IPS-15b (cell line): ENCODE measurements around the gene MICAL2.

ENCODE experiments used
- H3K27me3 ChIP-seq: one replicate; pipeline ENCODE4 v1.6.1; 2013; ENCODE audit warnings: low read length; ENCODE audit not compliant: control insufficient read depth, insufficient read depth
- H3K36me3 ChIP-seq: one replicate; pipeline ENCODE4 v1.6.1; 2013; ENCODE audit warnings: low read length; ENCODE audit not compliant: control insufficient read depth, insufficient read depth
- H3K4me1 ChIP-seq: one replicate; pipeline ENCODE4 v1.6.1; 2013; ENCODE audit warnings: mild to moderate bottlenecking, low read length; ENCODE audit not compliant: control insufficient read depth, insufficient read depth
- H3K4me3 ChIP-seq: one replicate; pipeline ENCODE4 v1.5.1; 2013; ENCODE audit warnings: low read depth, low read length
- H3K9ac ChIP-seq: one replicate; pipeline ENCODE4 v1.6.1; 2013; ENCODE audit warnings: low read depth, mild to moderate bottlenecking, low read length
- H3K9me3 ChIP-seq: one replicate; pipeline ENCODE4 v1.6.1; 2013; ENCODE audit warnings: mild to moderate bottlenecking, low read length; ENCODE audit not compliant: control insufficient read depth, insufficient read depth

Gene MICAL2

GRCh38 chr11:12183827-12184620, 73.6 kb downstream of the MICAL2 start:
- H3K9ac ChIP-seq, result no peak overlapping the region
- H3K27me3 ChIP-seq, result no peaks in the 10 kb centered on the region
- H3K4me1 ChIP-seq, result no peaks in the 10 kb centered on the region
- H3K36me3 ChIP-seq, result no peaks in the 10 kb centered on the region
- no peaks in the 10 kb centered on the region for H3K9me3 ChIP-seq
- no peak overlapping the region for H3K4me3 ChIP-seq

GRCh38 chr11:12184699-12185098, 74.3 kb downstream of the MICAL2 start:
- Histone ChIP-seq H3K9ac (no peak overlapping the region), H3K4me1 (no peaks in the 10 kb centered on the region)

GRCh38 chr11:12185106-12185690, 74.8 kb downstream of the MICAL2 start:
- no peaks in the 10 kb centered on the region for H3K36me3 ChIP-seq
- H3K27me3 ChIP-seq, result no peaks in the 10 kb centered on the region
- H3K4me1 ChIP-seq, result no peaks in the 10 kb centered on the region
- no peak overlapping the region for H3K9ac ChIP-seq
- no peaks in the 10 kb centered on the region for H3K9me3 ChIP-seq
- H3K4me3 ChIP-seq, result no peak overlapping the region

More at GRCh38 chr11:12184699-12185098, 74.3 kb downstream of the MICAL2 start:
- H3K9me3 ChIP-seq, result no peaks in the 10 kb centered on the region
- H3K27me3 ChIP-seq, result no peaks in the 10 kb centered on the region
- H3K4me3 ChIP-seq, result no peak overlapping the region
- H3K36me3 ChIP-seq, result no peaks in the 10 kb centered on the region

DNA sequence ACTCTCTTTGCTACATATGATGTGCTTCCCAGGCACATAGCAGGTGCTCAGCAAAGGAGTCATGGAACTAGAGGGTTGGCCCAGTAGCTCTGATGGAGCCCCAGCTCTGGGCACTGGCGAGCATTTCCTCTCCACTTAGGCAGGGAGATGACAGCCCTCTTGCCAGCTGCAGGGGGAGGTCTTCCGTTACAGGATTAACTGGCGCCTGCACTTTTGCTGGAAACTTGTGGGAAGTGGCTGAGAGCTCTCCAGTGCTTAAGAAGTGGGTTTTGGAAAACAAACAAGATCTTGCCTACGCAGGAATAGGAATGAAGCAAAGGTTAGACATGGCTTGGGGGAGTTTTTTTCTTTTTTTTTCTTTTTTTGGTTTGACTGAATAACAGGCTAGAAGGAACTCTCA, 75.5 kb downstream of the MICAL2 start:
- Histone ChIP-seq H3K4me3 (no peak overlapping the region), H3K4me1 (no peaks in the 10 kb centered on the region), H3K27me3 (no peaks in the 10 kb centered on the region), H3K9ac (no peak overlapping the region), H3K36me3 (no peaks in the 10 kb centered on the region), H3K9me3 (no peaks in the 10 kb centered on the region)

DNA sequence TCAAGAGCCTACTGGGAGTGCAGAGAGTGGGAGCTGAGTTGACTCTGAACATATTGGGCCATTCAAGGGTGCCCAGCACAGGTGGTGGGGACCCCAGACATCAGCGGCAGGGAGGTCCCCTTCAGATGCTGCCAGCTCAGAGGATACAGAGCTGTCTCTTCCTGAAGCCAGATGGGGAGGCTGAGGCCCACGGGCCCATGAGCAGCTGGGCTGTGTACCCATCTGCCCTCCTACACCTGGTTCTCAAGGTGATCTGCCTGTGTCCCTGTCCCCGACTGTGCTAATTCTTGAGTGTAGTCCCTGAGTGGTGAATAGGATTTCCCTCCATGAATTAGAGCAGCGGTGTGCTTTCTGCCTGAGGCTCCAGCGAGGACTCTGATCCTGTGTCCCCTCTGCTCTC, 76.3 kb downstream of the MICAL2 start:
- H3K36me3 ChIP-seq, result no peaks in the 10 kb centered on the region
- no peak overlapping the region for H3K9ac ChIP-seq
- H3K9me3 ChIP-seq, result no peaks in the 10 kb centered on the region
- H3K27me3 ChIP-seq, result no peaks in the 10 kb centered on the region
- no peak overlapping the region for H3K4me3 ChIP-seq
- no peaks in the 10 kb centered on the region for H3K4me1 ChIP-seq

- no peaks in the 10 kb centered on the region for H3K9me3 ChIP-seq
- H3K4me3 ChIP-seq, result no peak overlapping the region
- no peak overlapping the region for H3K9ac ChIP-seq
- H3K27me3 ChIP-seq, result no peaks in the 10 kb centered on the region
- H3K36me3 ChIP-seq, result no peaks in the 10 kb centered on the region
- no peaks in the 10 kb centered on the region for H3K4me1 ChIP-seq
Measured at GRCh38 chr11:12187399-12187798, 77.0 kb downstream of the MICAL2 start.

DNA sequence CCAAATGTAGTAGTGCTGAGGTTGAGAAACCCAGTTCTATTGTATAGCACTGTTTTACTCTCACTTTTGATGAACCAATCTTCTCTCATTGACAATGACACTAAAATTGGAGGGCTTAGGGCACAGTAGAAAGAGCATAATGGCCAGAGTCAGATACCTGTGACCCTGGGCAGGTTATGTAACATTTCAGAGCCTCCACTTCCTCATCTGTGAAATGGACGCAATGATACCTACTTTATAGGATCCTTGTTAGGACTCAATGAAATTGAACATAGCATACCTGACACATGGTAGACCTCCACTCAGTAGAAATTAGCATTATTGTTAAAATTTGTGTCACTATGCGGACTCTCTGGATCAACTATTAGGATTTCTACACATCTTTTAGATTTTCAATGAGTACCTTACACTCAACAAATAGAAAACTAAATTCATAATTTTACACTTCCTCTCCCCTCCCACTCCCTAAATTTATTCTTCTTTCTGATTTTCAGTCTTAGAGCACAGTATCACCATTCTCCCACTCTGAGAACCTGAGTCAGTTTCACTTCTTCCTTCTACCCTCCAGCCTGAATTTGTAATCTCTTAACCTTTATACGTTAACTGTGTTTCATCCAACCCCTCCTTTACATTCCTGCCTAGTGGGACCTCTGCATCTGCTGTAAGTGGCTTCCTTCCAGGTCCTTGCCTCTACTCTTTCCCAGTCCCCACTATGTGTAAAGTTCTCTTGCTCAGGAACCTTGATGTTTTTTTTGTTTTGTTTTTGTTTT, 78.3 kb downstream of the MICAL2 start:
- Histone ChIP-seq H3K4me1 (no peaks in the 10 kb centered on the region), H3K9ac (no peak overlapping the region)

DNA sequence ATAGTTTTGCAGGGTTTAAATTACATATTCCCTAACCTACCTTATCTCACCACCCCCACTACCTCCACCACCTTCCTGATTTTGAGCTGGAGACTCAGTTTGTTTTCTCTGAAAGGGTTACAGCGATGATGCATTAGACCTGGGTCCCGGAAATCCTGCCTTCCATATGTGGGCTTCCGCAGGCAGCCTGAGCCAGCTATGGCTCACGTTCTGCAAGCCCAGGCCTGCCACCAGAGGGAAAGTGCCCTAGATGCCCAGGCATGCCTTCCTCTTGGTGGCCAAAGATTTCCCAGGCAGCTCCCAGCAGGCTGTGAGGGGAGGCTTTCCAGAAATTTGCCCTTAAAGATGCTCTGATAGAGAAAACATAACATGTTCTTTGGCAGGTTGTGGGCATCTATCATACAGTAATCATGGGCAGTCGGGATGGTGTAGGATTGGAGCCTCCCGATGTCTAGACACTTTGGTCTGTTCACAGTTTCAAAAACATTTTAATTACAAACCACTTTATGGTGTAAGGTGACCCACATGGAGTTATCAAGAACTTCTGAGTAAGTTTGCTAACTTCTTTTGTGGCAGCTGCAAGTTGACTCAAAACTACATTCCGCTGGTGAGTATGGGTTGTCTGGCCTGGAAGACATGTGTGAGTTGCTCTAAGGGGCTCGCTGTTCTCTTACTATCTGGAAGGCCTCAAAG, 79.3 kb downstream of the MICAL2 start:
- Histone ChIP-seq H3K9me3 (no peaks in the 10 kb centered on the region), H3K4me3 (no peak overlapping the region), H3K36me3 (no peaks in the 10 kb centered on the region), H3K27me3 (no peaks in the 10 kb centered on the region), H3K9ac (no peak overlapping the region), H3K4me1 (no peaks in the 10 kb centered on the region)

More for the DNA sequence above, 78.3 kb downstream of the MICAL2 start:
- Histone ChIP-seq H3K4me3 (no peak overlapping the region), H3K27me3 (no peaks in the 10 kb centered on the region), H3K36me3 (no peaks in the 10 kb centered on the region), H3K9me3 (no peaks in the 10 kb centered on the region)

DNA sequence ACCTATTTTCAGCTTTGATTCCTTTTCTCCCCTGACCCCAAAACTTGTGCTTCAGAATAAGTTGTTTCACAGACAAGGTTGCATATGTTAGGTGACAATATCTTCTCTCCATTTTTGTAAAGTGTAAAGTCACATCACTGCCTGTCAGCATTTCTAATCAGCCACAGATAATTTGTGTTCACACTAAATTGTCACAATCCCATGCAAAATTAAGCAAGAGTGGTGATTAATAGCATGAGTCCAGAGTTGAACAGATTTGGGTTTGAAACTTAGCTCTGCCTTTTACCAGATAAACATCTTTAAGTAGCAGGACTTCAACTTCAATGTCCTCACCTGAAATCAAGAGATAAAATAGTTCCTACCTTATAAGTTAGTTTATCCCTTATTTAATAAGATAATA, 80.1 kb downstream of the MICAL2 start:
- Histone ChIP-seq H3K4me1 (no peaks in the 10 kb centered on the region), H3K27me3 (no peaks in the 10 kb centered on the region), H3K4me3 (no peak overlapping the region), H3K9me3 (no peaks in the 10 kb centered on the region), H3K36me3 (no peaks in the 10 kb centered on the region), H3K9ac (no peak overlapping the region)

- Histone ChIP-seq H3K9me3 (no peaks in the 10 kb centered on the region), H3K4me3 (no peak overlapping the region), H3K4me1 (no peaks in the 10 kb centered on the region), H3K9ac (no peak overlapping the region), H3K36me3 (no peaks in the 10 kb centered on the region), H3K27me3 (no peaks in the 10 kb centered on the region)
Measured at GRCh38 chr11:12192794-12193514, 82.6 kb downstream of the MICAL2 start.
